Activated T-cell treated with anti-CD3 and anti-CD28 coated beads for 48 hours (primary cell): ENCODE results near the gene CALCOCO1.
A peak's percentile ranks its signal among the peaks of the same experiment; 100 is the strongest.
"Not testable (repeated sequence)": the region's sequence is repeated elsewhere in the genome, so short reads cannot be mapped to it uniquely, and the experiment has no call there.

Experiments used
- DNase-seq: peaks from one replicate; pipeline ENCODE4 v3.0.0-alpha.2; 2020; ENCODE audit warnings: low read depth

Gene CALCOCO1, protein sequence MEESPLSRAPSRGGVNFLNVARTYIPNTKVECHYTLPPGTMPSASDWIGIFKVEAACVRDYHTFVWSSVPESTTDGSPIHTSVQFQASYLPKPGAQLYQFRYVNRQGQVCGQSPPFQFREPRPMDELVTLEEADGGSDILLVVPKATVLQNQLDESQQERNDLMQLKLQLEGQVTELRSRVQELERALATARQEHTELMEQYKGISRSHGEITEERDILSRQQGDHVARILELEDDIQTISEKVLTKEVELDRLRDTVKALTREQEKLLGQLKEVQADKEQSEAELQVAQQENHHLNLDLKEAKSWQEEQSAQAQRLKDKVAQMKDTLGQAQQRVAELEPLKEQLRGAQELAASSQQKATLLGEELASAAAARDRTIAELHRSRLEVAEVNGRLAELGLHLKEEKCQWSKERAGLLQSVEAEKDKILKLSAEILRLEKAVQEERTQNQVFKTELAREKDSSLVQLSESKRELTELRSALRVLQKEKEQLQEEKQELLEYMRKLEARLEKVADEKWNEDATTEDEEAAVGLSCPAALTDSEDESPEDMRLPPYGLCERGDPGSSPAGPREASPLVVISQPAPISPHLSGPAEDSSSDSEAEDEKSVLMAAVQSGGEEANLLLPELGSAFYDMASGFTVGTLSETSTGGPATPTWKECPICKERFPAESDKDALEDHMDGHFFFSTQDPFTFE

DNA sequence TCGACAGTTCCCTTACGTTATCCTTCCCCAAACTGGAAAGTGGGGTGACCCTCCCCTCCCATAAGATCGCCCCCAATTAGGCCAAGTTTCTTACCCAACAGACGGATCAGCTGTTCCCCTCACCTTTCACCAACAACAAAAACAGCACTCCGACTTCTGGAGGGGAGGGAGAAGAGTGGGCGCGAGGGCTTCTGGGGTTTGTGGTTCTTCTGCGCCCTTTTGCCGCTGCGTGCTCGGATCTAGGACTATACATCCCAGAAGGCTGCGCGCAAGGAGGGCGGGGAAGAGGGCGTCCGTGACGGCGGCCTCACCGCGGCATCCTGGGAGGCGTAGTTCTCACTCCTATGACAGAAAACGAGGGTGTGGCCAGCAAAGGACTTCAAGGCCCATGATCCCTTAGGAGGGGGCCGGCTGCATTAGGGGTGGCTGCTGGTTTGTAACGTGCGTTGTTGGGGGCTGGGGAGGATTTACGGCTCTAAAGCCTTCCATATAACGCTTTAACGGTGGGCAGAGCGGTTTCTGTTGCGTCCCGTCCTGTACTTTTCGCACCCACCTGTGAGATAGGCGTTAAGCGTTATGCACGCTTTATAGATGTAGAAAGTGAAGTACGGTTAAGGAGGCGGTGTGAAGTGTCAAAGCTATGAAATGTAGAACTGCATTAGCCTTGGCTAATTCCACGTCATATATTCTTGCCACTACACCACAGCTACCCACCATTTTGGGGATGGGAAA lies at the start of gene CALCOCO1:
Gene CALCOCO1 (minus strand): TSS at position 143 of the 732 bp plus-strand sequence. CDS start 2,210 bp downstream, outside the sequence.
- peak; percentile 94 for DNase-seq

DNA sequence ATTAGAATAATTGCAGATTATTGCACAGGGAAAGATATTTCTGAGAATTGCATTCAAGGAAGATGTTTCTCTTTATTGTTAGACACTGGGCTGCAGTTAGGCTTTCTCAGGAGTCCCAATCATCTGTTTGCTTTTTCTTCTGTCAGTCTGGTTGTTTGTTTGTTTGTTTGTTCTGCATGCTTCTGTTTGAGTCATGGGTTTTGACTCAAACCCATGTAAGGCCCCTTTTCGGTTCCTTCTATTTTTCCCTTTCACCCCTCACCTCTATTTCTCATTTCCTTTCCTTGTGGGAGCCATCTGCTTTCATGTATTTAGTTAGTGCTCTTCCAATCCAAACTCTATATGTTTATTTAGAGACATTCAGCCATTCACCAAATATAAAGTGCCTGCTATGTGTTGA lies 49.6 kb upstream of the CALCOCO1 start:
- no peak for DNase-seq

DNA sequence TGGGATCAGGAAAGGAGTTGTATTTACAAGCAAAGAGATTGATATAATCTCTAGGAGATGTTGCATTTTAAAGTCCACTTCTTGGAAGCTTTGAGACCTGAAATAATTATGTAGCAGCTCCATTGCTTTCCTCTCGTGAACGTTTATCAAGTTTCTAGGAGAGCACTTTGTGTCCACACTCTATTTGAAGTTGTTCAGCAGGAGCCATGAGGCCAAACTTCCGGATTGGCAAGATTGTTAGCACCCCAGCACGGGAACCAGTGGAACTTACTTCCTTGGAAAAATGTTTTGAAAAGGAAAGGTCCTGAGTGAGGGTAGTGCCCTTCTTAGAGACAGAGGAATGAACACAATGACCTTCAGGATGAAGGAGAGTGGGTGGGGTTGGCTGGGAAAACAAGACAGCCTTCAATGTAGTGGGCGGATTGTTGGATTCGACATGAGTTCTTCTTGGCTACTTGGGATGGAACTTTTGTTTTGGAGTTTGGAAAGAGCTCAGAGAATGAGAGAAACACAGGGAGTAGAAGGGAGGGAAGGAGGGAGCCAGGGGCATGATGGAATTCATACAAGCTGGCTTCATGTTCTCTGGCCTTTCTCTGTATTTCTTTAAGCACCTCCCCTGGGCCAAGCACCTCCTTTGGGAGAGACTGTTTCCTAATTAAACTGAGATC lies 48.4 kb upstream of the CALCOCO1 start:
- DNase-seq: no peak

DNA sequence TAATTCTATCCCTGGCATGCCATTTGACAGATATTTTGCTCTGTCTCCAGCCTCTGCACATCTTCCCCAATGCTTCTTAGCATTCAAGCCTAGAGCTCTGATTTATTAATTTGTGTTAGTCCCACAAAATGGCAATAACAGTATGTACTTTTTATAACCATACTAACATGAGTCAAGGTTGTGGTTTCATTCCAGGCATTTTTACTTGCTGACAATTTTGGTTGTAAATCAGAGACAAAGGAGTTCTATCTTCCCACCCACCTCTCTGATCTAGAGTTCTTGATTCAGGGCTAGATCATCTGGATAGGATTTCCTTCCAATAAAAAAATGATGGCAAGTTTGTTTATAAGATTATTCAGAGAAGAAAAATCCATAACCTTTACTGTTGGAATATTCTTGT lies 43.0 kb upstream of the CALCOCO1 start:
- DNase-seq: no peak

DNA sequence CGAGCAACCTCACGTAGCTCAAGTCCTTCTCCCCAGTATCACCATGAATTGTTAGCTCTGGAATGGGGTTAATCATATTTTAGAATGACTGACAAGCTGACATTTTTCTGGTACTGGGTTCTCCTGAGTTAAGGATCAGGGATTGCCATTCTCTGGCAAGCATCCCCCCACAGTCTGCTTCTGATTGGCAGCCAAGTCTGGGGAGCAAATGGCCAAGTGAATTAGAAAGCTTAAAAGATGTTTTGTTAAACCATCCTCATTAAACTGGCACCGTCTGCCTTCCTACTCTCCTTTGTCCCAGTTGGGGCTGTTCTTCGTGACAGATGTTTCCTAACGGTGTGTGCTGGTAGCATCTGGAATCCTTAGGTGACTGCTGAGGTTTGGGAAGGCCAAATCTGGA lies 41.7 kb upstream of the CALCOCO1 start:
- DNase-seq: no peak

DNA sequence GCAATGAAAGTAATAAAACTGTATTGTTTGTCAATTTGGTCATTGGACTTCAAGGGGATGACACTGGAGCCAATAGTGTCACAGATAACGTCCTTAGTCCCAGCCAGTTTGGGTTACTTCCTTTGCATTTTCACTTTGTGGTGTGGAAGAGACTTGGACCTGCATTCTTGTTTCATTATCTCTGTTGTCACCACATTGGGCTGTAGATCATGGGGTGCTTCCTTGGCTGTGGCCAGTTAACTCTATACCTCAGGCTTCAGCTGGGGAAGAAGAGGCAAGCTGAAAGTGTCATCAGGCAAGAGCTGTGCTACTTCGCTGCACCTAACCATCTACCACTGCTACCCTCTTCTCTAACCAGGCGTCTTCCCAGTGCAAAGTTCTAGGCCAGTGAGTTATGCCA lies 39.6 kb upstream of the CALCOCO1 start:
- DNase-seq: no peak

DNA sequence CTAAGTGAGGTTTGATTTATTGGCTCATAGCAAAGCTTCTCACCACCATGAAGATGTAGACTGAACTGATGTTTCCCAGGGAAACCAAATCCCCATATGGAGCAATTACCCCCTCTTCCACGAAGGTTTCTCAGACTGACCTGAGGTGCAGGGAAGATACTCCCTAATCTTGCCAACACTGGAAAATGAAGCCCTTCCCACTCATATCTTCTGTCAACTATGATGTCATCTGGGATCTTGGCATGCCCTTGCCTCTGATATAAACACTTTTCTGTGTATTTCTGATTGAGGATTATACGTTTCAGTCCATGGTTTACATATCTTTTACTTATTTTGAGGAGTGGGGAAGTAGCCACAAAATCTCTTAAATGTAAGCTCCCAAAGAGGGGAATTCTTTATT lies 38.6 kb upstream of the CALCOCO1 start:
- DNase-seq: no peak

DNA sequence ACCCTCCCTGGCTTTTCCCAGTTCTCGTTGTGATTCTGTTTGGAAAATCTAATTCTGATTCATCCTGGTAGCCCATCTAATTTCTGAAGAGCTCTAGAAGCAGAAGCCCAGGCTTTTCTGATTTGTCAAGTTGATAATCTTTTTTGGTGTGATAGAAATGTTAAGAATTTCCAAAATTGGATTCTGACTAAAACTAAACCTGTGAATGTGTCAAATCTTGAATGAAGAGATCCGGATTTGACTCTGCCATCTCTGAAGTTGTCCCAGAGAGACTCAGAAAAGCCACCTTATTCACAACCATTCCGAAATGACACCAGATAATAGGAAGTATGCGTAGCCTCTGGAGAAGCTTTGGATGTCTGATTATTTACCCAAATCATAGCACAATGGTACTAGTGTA lies 37.4 kb upstream of the CALCOCO1 start:
- no peak for DNase-seq

DNA sequence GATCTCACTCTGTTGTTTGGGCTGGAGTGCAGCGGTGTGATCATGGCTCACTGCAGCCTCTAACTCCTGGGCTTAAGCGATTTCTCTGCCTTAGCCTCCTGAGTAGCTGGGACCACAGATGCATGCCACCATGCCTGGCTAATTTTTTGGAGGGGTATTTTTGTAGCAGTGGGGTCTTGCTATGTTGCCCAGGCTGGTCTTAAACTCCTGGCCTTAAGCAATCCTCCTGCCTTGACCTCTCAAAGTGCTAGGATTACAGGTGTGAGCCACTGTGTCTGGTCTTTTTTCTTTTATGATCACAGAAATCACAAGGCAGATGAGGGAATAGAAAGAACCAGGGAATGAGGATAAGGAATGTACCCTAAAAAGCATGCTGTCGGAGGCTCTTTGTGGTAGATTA lies 35.5 kb upstream of the CALCOCO1 start:
- DNase-seq: not testable (repeated sequence)

DNA sequence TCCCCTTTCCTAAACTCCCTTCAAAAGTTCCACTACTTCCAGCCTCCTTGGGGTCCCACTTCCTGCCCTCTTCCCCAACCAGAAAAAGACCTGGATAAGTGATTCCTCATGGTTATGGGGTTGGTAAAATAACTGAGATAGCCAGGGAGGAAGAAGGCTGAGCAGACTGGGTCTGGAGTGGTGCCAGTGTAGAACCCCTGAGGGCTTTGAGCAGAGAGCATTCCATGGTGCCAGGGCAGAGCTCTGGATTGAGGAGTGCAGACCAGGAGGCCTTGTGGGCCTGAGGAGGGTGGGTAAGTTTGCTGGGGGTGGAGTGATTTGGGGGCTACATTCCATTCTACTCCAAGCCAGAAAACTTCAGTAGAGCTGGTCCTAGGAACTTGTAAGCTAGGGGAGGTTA lies 34.1 kb upstream of the CALCOCO1 start:
- no peak for DNase-seq

DNA sequence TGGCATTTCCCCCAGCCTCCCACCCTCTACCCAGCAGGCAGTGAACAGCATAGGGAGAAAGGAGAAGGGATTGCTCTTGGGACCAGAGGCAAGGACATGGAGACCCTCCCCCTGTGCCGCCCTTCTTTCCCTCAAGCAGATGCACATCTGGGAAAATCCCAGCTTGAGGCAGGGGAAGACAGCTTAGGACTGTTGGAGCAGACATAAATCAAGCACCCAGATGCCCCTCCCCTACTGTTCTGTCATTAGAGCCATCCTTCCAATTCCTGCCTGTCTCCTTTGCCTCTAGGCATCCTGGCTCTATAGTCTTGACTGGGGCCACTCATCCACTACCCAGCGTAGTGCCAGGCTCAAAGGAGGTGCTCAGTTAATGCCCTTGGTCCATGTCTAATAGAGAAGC lies 32.0 kb upstream of the CALCOCO1 start:
- DNase-seq: no peak

DNA sequence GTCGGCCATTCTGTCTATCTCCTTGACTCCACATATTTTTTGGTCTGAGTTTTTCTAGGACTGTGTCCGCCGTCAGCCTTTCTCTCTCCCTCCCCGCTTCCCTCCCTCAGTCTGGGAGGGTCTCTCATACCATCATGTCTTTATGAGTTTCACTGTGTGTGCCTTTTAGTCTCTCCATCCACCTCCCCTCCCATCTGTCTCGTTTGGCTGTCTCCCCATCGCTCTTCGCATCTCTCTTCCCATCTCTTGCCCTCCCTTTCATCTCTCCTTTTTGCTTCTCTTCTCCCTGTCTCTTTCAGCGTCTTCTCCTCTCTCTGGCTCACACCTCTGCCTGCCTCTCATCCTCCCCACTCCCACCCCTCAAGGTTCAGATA lies 31.5 kb upstream of the CALCOCO1 start:
- DNase-seq: no peak

DNA sequence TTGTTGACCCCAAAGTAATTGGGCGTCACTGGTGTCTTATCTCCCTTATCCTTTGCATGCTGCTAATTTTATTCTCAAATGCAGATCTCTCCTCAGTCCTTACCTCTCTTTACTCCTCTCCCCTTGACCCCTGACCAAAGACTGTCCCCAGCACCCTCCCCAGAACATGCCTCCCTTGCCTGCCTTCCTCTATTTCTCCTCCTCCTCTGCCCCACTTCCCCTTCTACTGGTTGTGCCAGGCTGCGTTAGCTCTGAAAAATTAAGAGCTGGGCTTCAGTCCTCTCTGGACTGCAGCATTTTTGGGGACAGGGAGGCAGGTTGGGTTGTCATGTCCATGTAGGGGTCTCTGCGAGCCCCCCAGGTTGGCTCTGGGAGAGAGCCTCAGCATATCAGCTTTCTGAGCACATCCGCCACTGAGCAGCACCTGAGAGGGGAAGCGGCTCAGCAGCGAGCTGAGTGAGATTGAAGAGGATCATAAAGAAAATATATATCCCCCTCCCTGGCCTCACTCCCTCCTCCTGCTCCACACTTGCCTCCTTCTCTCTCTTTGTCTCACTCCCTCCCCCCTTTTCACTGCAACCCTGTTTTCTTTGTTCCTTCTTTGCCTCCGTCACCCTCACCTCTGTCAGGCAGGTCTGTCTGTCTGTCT lies 31.0 kb upstream of the CALCOCO1 start:
- DNase-seq: no peak

DNA sequence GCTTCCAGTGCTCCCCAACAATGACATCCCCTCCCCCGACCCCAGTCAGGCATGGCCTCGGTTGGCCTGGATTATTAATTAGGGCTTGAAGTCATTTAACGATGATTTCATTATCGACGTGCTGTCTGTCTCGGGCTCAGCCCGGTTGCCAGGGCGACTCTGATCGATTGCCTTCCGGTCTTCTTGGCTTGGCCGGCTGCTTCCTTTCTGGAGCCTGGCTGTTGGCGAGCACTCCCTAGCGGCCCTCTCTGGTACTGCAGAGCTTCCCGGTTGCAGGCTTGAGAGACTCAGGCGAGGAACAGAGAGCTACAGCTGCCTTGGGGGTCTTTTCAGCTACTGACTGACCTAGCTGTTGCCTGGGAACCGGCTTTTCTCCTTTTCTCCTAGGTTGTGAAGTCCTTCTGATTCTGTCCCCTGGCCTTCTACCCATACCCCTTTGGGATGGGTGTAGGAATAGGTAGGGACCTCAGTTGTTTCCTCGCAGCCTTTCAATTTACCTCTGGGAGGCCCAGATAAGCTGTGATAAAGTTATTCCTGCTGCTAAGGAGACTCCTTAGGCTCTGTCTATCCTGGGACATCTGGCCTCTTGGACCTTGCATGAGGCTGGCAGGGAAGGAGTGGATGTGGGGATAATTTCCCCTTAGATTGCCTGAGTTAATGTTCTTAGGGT lies 30.0 kb upstream of the CALCOCO1 start:
- DNase-seq: peak; percentile 83

DNA sequence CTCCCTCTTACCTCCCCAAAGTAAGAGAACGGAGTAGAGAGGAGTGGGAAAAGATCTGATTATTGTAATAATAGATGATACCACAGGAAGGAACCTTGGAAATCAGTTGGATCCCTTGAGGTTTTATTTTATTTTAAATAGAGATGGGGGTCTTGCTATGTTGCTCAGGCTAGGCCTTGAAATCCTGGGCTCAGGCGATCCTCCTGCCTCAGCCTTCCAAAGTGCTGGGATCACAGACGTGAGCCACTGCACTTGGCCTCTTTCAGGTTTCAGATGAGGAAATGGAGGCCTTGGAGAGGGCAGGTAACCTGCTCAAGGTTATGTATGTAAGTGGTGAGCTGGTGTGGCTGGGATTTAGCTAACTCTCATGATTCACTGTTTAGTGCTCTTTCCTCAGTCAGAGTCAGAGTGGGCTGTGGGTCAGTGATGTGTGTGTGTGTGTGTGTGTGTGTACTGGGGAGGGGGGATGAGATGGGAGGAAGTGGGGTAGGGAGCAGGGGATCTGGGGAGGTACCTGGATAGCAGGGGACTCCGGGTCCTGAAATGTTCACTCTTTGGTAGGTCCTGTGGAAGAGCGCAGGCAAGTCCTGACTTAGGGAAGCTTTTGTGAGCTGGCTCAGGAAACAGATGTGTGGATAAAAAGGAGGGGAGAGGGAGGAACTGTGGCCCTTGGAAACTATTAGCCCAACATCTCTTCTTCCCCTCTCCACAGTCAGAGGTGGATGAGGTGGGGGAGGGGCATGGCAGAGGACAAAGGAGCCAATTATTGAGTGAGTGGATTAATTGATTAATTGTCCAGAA lies 29.2 kb upstream of the CALCOCO1 start:
- DNase-seq: no peak

DNA sequence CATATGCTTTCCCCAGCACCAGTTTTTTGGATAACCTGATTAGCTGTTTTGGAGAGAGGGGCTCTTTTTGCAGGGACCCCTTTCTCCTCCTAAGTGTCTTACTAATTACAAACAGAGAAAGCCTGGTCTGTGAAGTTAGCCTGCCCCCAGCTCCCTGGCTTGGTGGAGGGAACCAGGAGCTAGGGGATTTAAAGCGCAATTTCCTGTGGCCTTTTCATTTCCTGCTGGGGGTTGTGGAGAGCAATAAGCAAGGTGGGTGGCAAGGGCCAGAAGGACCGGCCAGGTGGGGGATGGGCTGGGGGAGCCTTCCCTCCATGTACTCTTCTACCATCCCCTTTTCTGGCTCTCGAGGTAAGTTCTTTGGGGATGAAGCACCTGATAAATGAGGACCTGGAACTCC lies 28.6 kb upstream of the CALCOCO1 start:
- no peak for DNase-seq

DNA sequence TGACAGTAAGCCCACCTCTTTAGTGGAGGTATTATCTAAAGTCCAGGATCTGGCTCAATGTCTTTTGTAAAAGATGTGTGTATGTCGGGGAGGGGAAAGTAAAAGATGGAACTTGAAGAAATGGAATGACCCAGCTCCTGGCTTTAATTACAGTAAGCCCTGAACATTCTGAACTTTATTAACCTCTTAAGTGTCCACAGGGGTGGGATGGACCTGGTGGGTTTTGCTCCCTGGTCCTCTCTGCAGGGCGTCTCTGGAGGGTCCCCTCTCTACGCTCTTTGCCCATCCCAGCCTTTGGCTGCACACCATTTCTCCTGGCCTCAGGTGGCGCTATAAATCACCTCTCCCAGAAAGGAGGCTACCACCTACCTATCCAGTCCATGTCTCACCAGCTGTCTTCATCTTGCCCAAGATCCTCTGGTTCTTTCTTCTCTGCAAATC lies 28.2 kb upstream of the CALCOCO1 start:
- DNase-seq: no peak

DNA sequence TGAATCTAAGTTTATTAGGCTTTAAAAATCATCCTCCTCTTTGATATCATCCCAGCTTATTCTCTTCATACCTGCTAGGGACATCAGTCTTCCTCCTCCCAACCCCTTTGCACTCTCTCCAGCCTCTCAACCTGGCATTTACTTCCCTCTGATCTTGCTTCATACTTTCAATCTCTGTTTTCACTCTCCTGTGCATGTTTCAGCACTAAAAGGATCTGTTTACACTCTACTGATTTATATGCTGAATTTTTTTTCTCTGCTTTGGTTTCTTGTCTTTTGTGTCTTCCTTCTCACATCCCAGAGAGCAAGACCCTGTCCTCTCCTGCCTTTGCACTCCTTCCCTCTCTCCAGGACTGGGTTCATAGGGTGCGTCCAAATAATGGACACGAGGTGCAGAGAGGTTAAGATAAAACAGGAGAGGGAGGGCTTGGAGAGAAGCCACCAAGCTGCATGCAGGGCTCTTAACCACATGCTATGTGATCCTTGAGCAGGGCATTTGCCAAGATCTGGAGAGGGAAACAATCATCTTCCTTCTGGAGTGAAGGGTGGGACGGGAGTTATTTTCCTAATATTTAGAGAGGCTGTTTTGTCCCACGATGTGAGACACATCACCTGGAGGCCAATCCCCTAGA lies 27.5 kb upstream of the CALCOCO1 start:
- no peak for DNase-seq

DNA sequence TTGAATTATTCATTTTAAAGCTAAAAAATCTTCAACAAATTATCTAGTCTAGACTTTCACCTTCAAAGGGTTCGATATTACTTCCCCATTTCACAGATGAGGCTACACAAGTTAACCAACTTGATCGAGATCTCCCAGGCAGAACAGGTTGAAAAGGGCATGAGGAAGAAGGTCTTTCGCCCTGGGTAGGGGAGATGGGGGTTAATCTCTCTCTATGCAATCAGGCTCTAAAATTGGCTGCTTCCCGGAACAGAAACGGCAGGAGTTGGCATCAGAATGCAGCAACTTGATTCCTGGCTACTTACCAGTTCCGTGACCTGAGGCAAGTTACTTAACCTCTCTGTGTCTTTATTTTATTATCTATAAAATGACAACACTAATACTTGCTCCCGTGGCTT lies 26.9 kb upstream of the CALCOCO1 start:
- no peak for DNase-seq

DNA sequence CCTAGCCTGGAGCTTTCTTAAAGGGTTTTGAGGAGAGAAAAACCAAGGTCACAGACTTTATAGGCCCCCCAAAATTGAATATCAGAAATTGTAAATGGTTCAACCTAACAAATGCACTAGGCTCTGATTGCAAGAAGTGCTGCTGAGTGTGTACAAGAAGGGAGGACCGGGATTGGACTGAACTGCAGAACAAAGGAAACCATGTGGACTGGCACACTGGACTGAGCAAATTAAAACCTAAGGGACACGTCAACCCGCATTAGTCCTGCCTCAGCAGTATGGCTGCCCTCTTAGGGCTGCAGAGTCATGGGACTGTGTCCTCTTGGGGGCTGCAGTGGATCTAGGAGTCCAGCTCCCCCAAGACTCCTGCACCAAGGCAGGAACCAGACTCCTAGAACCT lies 25.4 kb upstream of the CALCOCO1 start:
- no peak for DNase-seq
